Measurements from ENCODE around the gene CLCN4.

Gene CLCN4

GRCh38 chrX:10133980-10134676 is 22.6 kb upstream of the CLCN4 start:
- DNase-seq, result no peak

- DNase-seq, result no peak
Observed at GRCh38 chrX:10134921-10135320, 21.9 kb upstream of the CLCN4 start.

- DNase-seq, result no peak
Observed at GRCh38 chrX:10135561-10136399, 21.0 kb upstream of the CLCN4 start.

GRCh38 chrX:10138726-10139125 is 18.0 kb upstream of the CLCN4 start:
- no peak for DNase-seq

- DNase-seq, result no peak
Observed at GRCh38 chrX:10140264-10140663, 16.5 kb upstream of the CLCN4 start.

GRCh38 chrX:10142041-10142599 is 14.7 kb upstream of the CLCN4 start:
- no peak for DNase-seq

- no peak for DNase-seq
Observed at GRCh38 chrX:10143071-10143983, 13.4 kb upstream of the CLCN4 start.

- DNase-seq, result no peak
Observed at GRCh38 chrX:10146346-10146745, 10.4 kb upstream of the CLCN4 start.

- no peak for DNase-seq
Observed at GRCh38 chrX:10152086-10152485, 4.7 kb upstream of the CLCN4 start.

GRCh38 chrX:10155137-10155536 is 1.6 kb upstream of the CLCN4 start:
- DNase-seq, result no peak

- DNase-seq, result no peak
Observed at GRCh38 chrX:10157032-10157341, 212 bp downstream of the CLCN4 start.

GRCh38 chrX:10157543-10157942 is 768 bp downstream of the CLCN4 start:
- DNase-seq, result no peak

GRCh38 chrX:10158279-10159144 is 1.7 kb downstream of the CLCN4 start:
- peak; percentile 10 for DNase-seq

- no peak for DNase-seq
Observed at GRCh38 chrX:10159145-10159468, 2.3 kb downstream of the CLCN4 start.

- DNase-seq, result no peak
Observed at GRCh38 chrX:10160211-10160610, 3.4 kb downstream of the CLCN4 start.

- DNase-seq, result no peak
Observed at GRCh38 chrX:10163031-10163430, 6.3 kb downstream of the CLCN4 start.

- DNase-seq, result no peak
Observed at GRCh38 chrX:10164879-10165278, 8.1 kb downstream of the CLCN4 start.

GRCh38 chrX:10165580-10166247 is 8.9 kb downstream of the CLCN4 start:
- DNase-seq, result no peak

- DNase-seq, result no peak
Observed at GRCh38 chrX:10166248-10166716, 9.5 kb downstream of the CLCN4 start.

GRCh38 chrX:10166731-10167151 is 10.0 kb downstream of the CLCN4 start:
- no peak for DNase-seq

GRCh38 chrX:10167573-10167972 is 10.8 kb downstream of the CLCN4 start:
- DNase-seq, result no peak

- DNase-seq, result no peak
Observed at GRCh38 chrX:10168226-10168625, 11.5 kb downstream of the CLCN4 start.
